Medulla oblongata (tissue), 1 donor: ENCODE measurements around the gene TBC1D1.

ENCODE experiments used
- DNase-seq: peaks from one replicate; pipeline ENCODE4 v3.0.0-alpha.2; 2015; ENCODE audit errors: extremely low spot score

The TBC1D1 gene

GRCh38 chr4:37890801-37891259 is at the start of gene TBC1D1:
TSS of gene TBC1D1 (plus strand) at chr4:37891084. CDS start at chr4:37902096, 11,012 bp downstream.
- DNase-seq, result peak; percentile 41

- DNase-seq, result no peak
Observed at GRCh38 chr4:37844204-37844603, 46.7 kb upstream of the TBC1D1 start.

- no peak for DNase-seq
Observed at GRCh38 chr4:37845201-37845600, 45.7 kb upstream of the TBC1D1 start.

- peak; percentile 40 for DNase-seq
Observed at GRCh38 chr4:37847311-37847884, 43.5 kb upstream of the TBC1D1 start.

GRCh38 chr4:37852376-37852775 is 38.5 kb upstream of the TBC1D1 start:
- DNase-seq, result no peak

- no peak for DNase-seq
Observed at GRCh38 chr4:37858112-37858511, 32.8 kb upstream of the TBC1D1 start.

GRCh38 chr4:37858872-37859271 is 32.0 kb upstream of the TBC1D1 start:
- no peak for DNase-seq

- DNase-seq, result no peak
Observed at GRCh38 chr4:37860266-37860665, 30.6 kb upstream of the TBC1D1 start.

- no peak for DNase-seq
Observed at GRCh38 chr4:37862961-37863360, 27.9 kb upstream of the TBC1D1 start.

- DNase-seq, result peak; percentile 79
Observed at GRCh38 chr4:37864786-37865185, 26.1 kb upstream of the TBC1D1 start.

- DNase-seq, result no peak
Observed at GRCh38 chr4:37865450-37865849, 25.4 kb upstream of the TBC1D1 start.

GRCh38 chr4:37867102-37867501 is 23.8 kb upstream of the TBC1D1 start:
- DNase-seq, result no peak

- no peak for DNase-seq
Observed at GRCh38 chr4:37868238-37868637, 22.6 kb upstream of the TBC1D1 start.

GRCh38 chr4:37872310-37872988 is 18.4 kb upstream of the TBC1D1 start:
- no peak for DNase-seq

- DNase-seq, result no peak
Observed at GRCh38 chr4:37873386-37873785, 17.5 kb upstream of the TBC1D1 start.

GRCh38 chr4:37876156-37876555 is 14.7 kb upstream of the TBC1D1 start:
- DNase-seq, result no peak

- DNase-seq, result no peak
Observed at GRCh38 chr4:37879365-37879764, 11.5 kb upstream of the TBC1D1 start.

- no peak for DNase-seq
Observed at GRCh38 chr4:37881811-37882210, 9.1 kb upstream of the TBC1D1 start.

- DNase-seq, result no peak
Observed at GRCh38 chr4:37882665-37883296, 8.1 kb upstream of the TBC1D1 start.

GRCh38 chr4:37884855-37885487 is 5.9 kb upstream of the TBC1D1 start:
- no peak for DNase-seq

- peak; percentile 16 for DNase-seq
Observed at GRCh38 chr4:37885496-37885895, 5.4 kb upstream of the TBC1D1 start.
